Endodermal cell (in vitro differentiated cells): ENCODE data around the gene EPYC. TPM values are rescaled to one million over a fixed set of nuclear protein-coding genes. Genes with fewer than 3 reads are reported as not detected.
A peak's percentile ranks its signal among the peaks of the same experiment; 100 is the strongest.

Experiments used
- DNase-seq: peaks from one replicate; pipeline ENCODE4 v3.0.0-alpha.2; 2017
- H3K27ac ChIP-seq: 2 replicates; pipeline ENCODE4 v1.5.1; 2013; ENCODE audit warnings: mild to moderate bottlenecking, low read depth, low read length, moderate library complexity
- H3K27me3 ChIP-seq: 2 replicates; pipeline ENCODE4 v1.6.1; 2013; ENCODE audit warnings: mild to moderate bottlenecking, low read length, moderate library complexity; ENCODE audit not compliant: insufficient read depth, control insufficient read depth, poor library complexity, severe bottlenecking
- H3K36me3 ChIP-seq: 2 replicates; pipeline ENCODE4 v1.7.0; 2013; ENCODE audit warnings: mild to moderate bottlenecking, low read length, moderate library complexity; ENCODE audit not compliant: control insufficient read depth, insufficient read depth
- H3K4me1 ChIP-seq: one replicate; pipeline ENCODE4 v1.7.0; 2013; ENCODE audit warnings: low read length; ENCODE audit not compliant: control insufficient read depth, insufficient read depth
- H3K4me3 ChIP-seq: 2 replicates; pipeline ENCODE4 v1.5.1; 2013; ENCODE audit warnings: mild to moderate bottlenecking, low read length, moderate library complexity
- H3K9ac ChIP-seq: 2 replicates; pipeline ENCODE4 v1.6.1; 2013; ENCODE audit warnings: mild to moderate bottlenecking, low read length, moderate library complexity; ENCODE audit not compliant: poor library complexity, severe bottlenecking; ENCODE audit errors: extremely low read depth
- H3K9me3 ChIP-seq: 2 replicates; pipeline ENCODE4 v1.6.1; 2013; ENCODE audit warnings: mild to moderate bottlenecking, low read length, moderate library complexity; ENCODE audit not compliant: control insufficient read depth
- H3K27ac Mint-ChIP-seq: 2 replicates; pipeline ENCODE4 v1.8.0; 2020; ENCODE audit warnings: mixed read lengths
- H3K27me3 Mint-ChIP-seq: 2 replicates; pipeline ENCODE4 v1.8.0; 2021; ENCODE audit warnings: mild to moderate bottlenecking, mixed read lengths; ENCODE audit not compliant: insufficient read depth
- H3K36me3 Mint-ChIP-seq: 2 replicates; pipeline ENCODE4 v1.8.0; 2020; ENCODE audit warnings: low read depth, mixed read lengths
- H3K4me1 Mint-ChIP-seq: 2 replicates; pipeline ENCODE4 v1.8.0; 2020; ENCODE audit warnings: mixed read lengths
- H3K4me3 Mint-ChIP-seq: 2 replicates; pipeline ENCODE4 v1.8.0; 2020; ENCODE audit warnings: mild to moderate bottlenecking, moderate library complexity, mixed read lengths
- H3K9me3 Mint-ChIP-seq: 2 replicates; pipeline ENCODE4 v1.8.0; 2020; ENCODE audit warnings: mild to moderate bottlenecking, mixed read lengths
- CTCF ChIP-seq: fragments of 200-600 bp; sonication (generic); conservative IDR thresholded peaks from 2 replicates; pipeline ENCODE4 v1.5.0; 2021; ENCODE audit warnings: antibody characterized with exemption, mild to moderate bottlenecking
- WGBS, 2 experiments: methylation state at CpG; one replicate each; pipeline versions ENCODE4 v1.1.5 to v1.1.7; 2013; ENCODE audit warnings: missing lambda C conversion rate in 2 of 2, mixed read lengths in 1 of 2; ENCODE audit not compliant: insufficient coverage in 1 of 2, insufficient read length in 1 of 2; 5-methylcytosine and 5-hydroxymethylcytosine counted together
- total RNA-seq, 2 donors: library from RNA; stranded (reverse); fragmentation: NEBNext Ultra II Directional in 1 of 2; extraction: Animal tissue kit (Norgen Biotek cat#: 25700) in 1 of 2; gene quantifications; 2 replicates in 1 of 2; 3 replicates in 1 of 2; pipeline ENCODE4 v1.2.1, GENCODE V29; 2021

Gene EPYC
- total RNA-seq, 2 donors from 2014 or later, result not detected

- no peak overlapping the region for H3K27ac Mint-ChIP-seq
- Histone ChIP-seq H3K9me3 (no peaks in the 10 kb centered on the region), H3K27me3 (no peaks in the 10 kb centered on the region), H3K27ac (no peak overlapping the region), H3K9ac (no peak overlapping the region), H3K4me3 (no peak overlapping the region), H3K4me1 (no peaks in the 10 kb centered on the region), H3K36me3 (no peaks in the 10 kb centered on the region)
- peaks cover 37% of the 10 kb centered on the region for H3K27me3 Mint-ChIP-seq
- H3K4me3 Mint-ChIP-seq, result no peak overlapping the region
- H3K4me1 Mint-ChIP-seq, result peaks cover 16% of the 10 kb centered on the region
- WGBS, 2 experiments, result 99 to 100% methylated on average over 1 to 3 of the region's 3 CpGs
- no peak for TF ChIP-seq CTCF
- no peak for DNase-seq
- no peaks in the 10 kb centered on the region for H3K9me3 Mint-ChIP-seq
- no peaks in the 10 kb centered on the region for H3K36me3 Mint-ChIP-seq
These were observed 24.8 kb downstream of the EPYC start for GRCh38 chr12:90979951-90980350.

GRCh38 chr12:90979019-90979418, 25.8 kb downstream of the EPYC start:
- H3K27me3 ChIP-seq, result no peaks in the 10 kb centered on the region
- no peak for DNase-seq
- H3K27ac ChIP-seq, result no peak overlapping the region

GRCh38 chr12:90978117-90978770, 26.5 kb downstream of the EPYC start:
- Histone ChIP-seq H3K9me3 (no peaks in the 10 kb centered on the region), H3K4me1 (no peaks in the 10 kb centered on the region), H3K27ac (no peak overlapping the region), H3K4me3 (no peak overlapping the region), H3K36me3 (no peaks in the 10 kb centered on the region), H3K27me3 (no peaks in the 10 kb centered on the region), H3K9ac (no peak overlapping the region)
- Mint-ChIP-seq H3K4me3 (no peak overlapping the region), H3K4me1 (peaks cover 7% of the 10 kb centered on the region), H3K27me3 (peaks cover 29% of the 10 kb centered on the region), H3K36me3 (no peaks in the 10 kb centered on the region), H3K9me3 (no peaks in the 10 kb centered on the region), H3K27ac (no peak overlapping the region)
- WGBS, 2 experiments, result no CpG with 5 or more reads among the region's 1 CpG
- peak; percentile 88 for TF ChIP-seq CTCF
- no peak for DNase-seq

More at GRCh38 chr12:90979019-90979418, 25.8 kb downstream of the EPYC start:
- Mint-ChIP-seq H3K9me3 (no peaks in the 10 kb centered on the region), H3K27ac (no peak overlapping the region), H3K36me3 (no peaks in the 10 kb centered on the region), H3K4me3 (no peak overlapping the region), H3K27me3 (peaks cover 34% of the 10 kb centered on the region), H3K4me1 (peaks cover 13% of the 10 kb centered on the region)
- no peak for TF ChIP-seq CTCF
- H3K36me3 ChIP-seq, result no peaks in the 10 kb centered on the region
- H3K4me3 ChIP-seq, result no peak overlapping the region
- H3K4me1 ChIP-seq, result no peaks in the 10 kb centered on the region
- no peaks in the 10 kb centered on the region for H3K9me3 ChIP-seq
- no peak overlapping the region for H3K9ac ChIP-seq
- WGBS, 2 experiments, result 93 to 100% methylated on average over 1 to 3 of the region's 3 CpGs
